K562 (cell line): ENCODE results near the gene TLK2. TPM values are rescaled to one million over a fixed set of nuclear protein-coding genes. Genes with fewer than 3 reads are reported as not detected.

ENCODE experiments used
- ATAC-seq: fragments of 200-7000 bp; cut with Tn5 transposase; 3 replicates; pipeline ENCODE4 v1.9.1; 2020; ENCODE audit warnings: moderate library complexity
- BruUV-seq: library from RNA; stranded (reverse); fragments of 400-500 nt; replicated peaks from 2 replicates; lab custom pipeline; 2021; lab: Mats Ljungman, UMichigan
- CTCF ChIA-PET: fragments of 300-600 bp; formaldehyde crosslinking; extraction: SDS; loops from one replicate; lab custom pipeline; 2021; ENCODE audit warnings: low intra/inter-chr PET ratio; lab: Yijun Ruan, JAX
- POLR2A ChIA-PET: fragments of 300-600, 350-650 bp; sonication (Branson Sonifier 250); formaldehyde crosslinking; extraction: SDS; loops from one replicate; lab custom pipeline; 2021; ENCODE audit warnings: antibody characterized with exemption, inconsistent platforms; lab: Yijun Ruan, JAX
- DNase-seq, 4 experiments: peaks; one replicate each; pipeline versions ENCODE4 v3.0.0 to v3.0.0-alpha.2; 2011 to 2018; ENCODE audit warnings: low spot score in 3 of 4, mixed read lengths in 3 of 4; ENCODE audit errors: extremely low read depth in 1 of 4
- FAIRE-seq: peaks from 2 replicates; lab custom pipeline; 2011; peaks lifted over from hg19 to GRCh38; lab: Jason Lieb, UNC
- H2AFZ ChIP-seq: 2 replicates; pipeline ENCODE4 v1.6.0; 2011; ENCODE audit warnings: low read depth, low read length, control low read depth, inconsistent platforms
- H3K27ac ChIP-seq: fragments of 200-600 bp; 3 replicates; pipeline ENCODE4 v1.8.0; 2011; ENCODE audit warnings: low read depth, mild to moderate bottlenecking, control low read depth, inconsistent platforms, low read length, moderate library complexity, mixed read lengths; ENCODE audit errors: extremely low read depth
- H3K27me3 ChIP-seq, 2 experiments: fragments of 300-600 bp in 1 of 2; 2 replicates in 1 of 2; 3 replicates in 1 of 2; pipeline versions ENCODE4 v1.6.0 to v1.8.0; 2011; ENCODE audit warnings: inconsistent platforms in 2 of 2, low read length in 2 of 2, mild to moderate bottlenecking in 1 of 2, mixed read lengths in 1 of 2, moderate library complexity in 1 of 2; ENCODE audit not compliant: control insufficient read depth in 2 of 2, insufficient read depth in 2 of 2
- H3K36me3 ChIP-seq: fragments of 300-600 bp; 3 replicates; pipeline ENCODE4 v1.8.0; 2011; ENCODE audit warnings: mild to moderate bottlenecking, low read length, inconsistent platforms; ENCODE audit not compliant: control insufficient read depth, insufficient read depth
- H3K4me1 ChIP-seq, 2 experiments: fragments of 200-600 bp in 1 of 2; replicated peaks in 1 of 2; 2 replicates in 1 of 2; 3 replicates in 1 of 2; pipeline versions ENCODE4 v1.5.1 to v1.8.0; 2011; ENCODE audit warnings: inconsistent platforms in 2 of 2, low read length in 2 of 2, mild to moderate bottlenecking in 1 of 2, mixed read lengths in 1 of 2, moderate library complexity in 1 of 2; ENCODE audit not compliant: control insufficient read depth in 2 of 2, insufficient read depth in 2 of 2
- H3K4me2 ChIP-seq: 2 replicates; pipeline ENCODE4 v1.6.1; 2011; ENCODE audit warnings: low read length, control low read depth, inconsistent platforms, mixed read lengths; ENCODE audit not compliant: insufficient read depth
- H3K4me3 ChIP-seq: fragments of 200-600 bp; sonication (generic), shearing (Covaris generic); 2 replicates; pipeline ENCODE4 v1.5.1; 2016; ENCODE audit warnings: control low read depth, inconsistent platforms
- H3K79me2 ChIP-seq: fragments of 200-600 bp; 3 replicates; pipeline ENCODE4 v1.8.0; 2011; ENCODE audit warnings: low read length, inconsistent platforms; ENCODE audit not compliant: control insufficient read depth, insufficient read depth
- H3K9ac ChIP-seq, 2 experiments: 2 replicates each; pipeline versions ENCODE4 v1.6.0 to v1.6.1; 2011; ENCODE audit warnings: low read depth in 2 of 2, low read length in 2 of 2, control low read depth in 1 of 2, inconsistent platforms in 1 of 2, mild to moderate bottlenecking in 1 of 2, mixed read lengths in 1 of 2; ENCODE audit not compliant: insufficient read depth in 1 of 2
- H3K9me1 ChIP-seq: one replicate; pipeline ENCODE4 v1.6.0; 2011; ENCODE audit warnings: inconsistent platforms, mild to moderate bottlenecking, low read length, moderate library complexity; ENCODE audit not compliant: control insufficient read depth, insufficient read depth
- H3K9me3 ChIP-seq: replicated peaks from 2 replicates; pipeline ENCODE4 v1.5.1; 2011; ENCODE audit warnings: low read depth, low read length, inconsistent platforms; ENCODE audit not compliant: control insufficient read depth, insufficient read depth
- H4K20me1 ChIP-seq: replicated peaks from 2 replicates; pipeline ENCODE4 v1.6.1; 2011; ENCODE audit warnings: low read length, inconsistent platforms, mixed read lengths; ENCODE audit not compliant: control insufficient read depth, insufficient read depth
- ARID1B ChIP-seq: fragments of 450-650 bp; IDR thresholded peaks from 2 replicates; pipeline ENCODE4 v1.6.1; 2016; ENCODE audit warnings: antibody characterized with exemption, mild to moderate bottlenecking, inconsistent platforms
- C11orf30 ChIP-seq: fragments of 450-650 bp; IDR thresholded peaks from 2 replicates; pipeline ENCODE4 v1.6.1; 2016; ENCODE audit warnings: low read depth, mild to moderate bottlenecking
- ZNF316 ChIP-seq: fragments of 450-650 bp; IDR thresholded peaks from 2 replicates; pipeline ENCODE4 v1.6.1; 2016
- WGBS: fragments of 100-300 bp; shearing (Covaris generic); methylation state at CpG from one replicate; pipeline ENCODE4 v1.1.6; 2016; ENCODE audit warnings: low coverage, mixed read lengths; ENCODE audit not compliant: insufficient coverage; ENCODE audit errors: missing lambda C conversion rate; 5-methylcytosine and 5-hydroxymethylcytosine counted together
- in situ Hi-C: fragments of 300-500 bp; cut with MboI; formaldehyde crosslinking; loops from 4 replicates; pipeline ENCODE4 v1.15.0; 2018; ENCODE audit warnings: inconsistent platforms, mixed read lengths
- intact Hi-C: fragments of 100-400 bp; cut with micrococcal nuclease; formaldehyde crosslinking; loops from 2 replicates; pipeline ENCODE4 v1.14.2; 2022
- polyA plus RNA-seq, 8 experiments: library from polyadenylated mRNA; depleted of rRNA in 4 of 8; stranded (reverse) in 5 of 8; unstranded in 3 of 8; fragments of >200 nt; fragmentation: Nextera tagmentation in 2 of 8; fragmentation: Illumina TruSeq in 1 of 8; extraction: Ambion mirVana in 2 of 8; extraction: Trizol in 1 of 8; gene quantifications; 2 replicates each; pipeline versions ENCODE4 v1.2.1 to v1.2.3, GENCODE V29; 2011 to 2014; ENCODE audit warnings: inconsistent platforms in 1 of 8, missing spikeins in 1 of 8
- total RNA-seq, 7 experiments: library from RNA; depleted of rRNA in 6 of 7; stranded (reverse); fragments of >200 nt in 6 of 7; fragmentation: Illumina TruSeq in 2 of 7; extraction: Trizol in 2 of 7; gene quantifications; 2 replicates each; pipeline versions ENCODE4 v1.2.1 to v1.2.3, GENCODE V29; 2011 to 2021; ENCODE audit warnings: low replicate concordance in 1 of 7

The TLK2 gene
- total and polyA plus RNA-seq, 9 of the 15 experiments (the other 6 are each of a cell fraction or from before 2014, with no cell fraction given): 10.1 to 51.9 (median 32.4) TPM

- Histone ChIP-seq H3K4me1 (peaks cover 3 to 36% of the 10 kb centered on the region in 2 experiments; a peak in 3 of 5 replicates), H3K4me2 (no peak overlapping the region), H3K9ac (no peak overlapping the region; a peak in 2 of 4 replicates), H3K36me3 (no peaks in the 10 kb centered on the region), H3K9me3 (no peaks in the 10 kb centered on the region), H3K27me3 (peaks cover 19 to 62% of the 10 kb centered on the region in 2 experiments; a peak in 4 of 5 replicates), H3K9me1 (no peaks in the 10 kb centered on the region), H2AFZ (no peak overlapping the region), H4K20me1 (no peaks in the 10 kb centered on the region; the same call in 1 of the 2 replicates), H3K4me3 (0 out of 2 replicates have a peak overlapping the region, but pooled peaks have one; percentile 43), H3K79me2 (no peaks in the 10 kb centered on the region), H3K27ac (no peak overlapping the region)
- FAIRE-seq (no peak), DNase-seq (peak in 1 of 4 experiments; percentile 10), ATAC-seq (no peak)
- in situ Hi-C loops (no loop called here), intact Hi-C loops (no loop called here)
- BruUV-seq: no TSS peak
- ChIA-PET CTCF (no interaction called here), POLR2A (no interaction called here)
- TF ChIP-seq ZNF316 (0 out of 2 replicates have a peak, but pooled peaks have one; percentile 27), C11orf30 (peak; percentile 32; the same call in 1 of the 2 replicates), ARID1B (no peak)
- WGBS: 38% methylated on average over 16 of the region's 19 CpGs
Observed at GRCh38 chr17:62628831-62629555, 150.4 kb downstream of the TLK2 start.
